Measurements from ENCODE around the gene ZNF541. TPM values are rescaled to one million over a fixed set of nuclear protein-coding genes. Genes with fewer than 3 reads are reported as not detected.

ZNF541 gene
- total and polyA plus RNA-seq, 12 donors = 0.18 to 14.5 (median 4.9) TPM

- H3K27me3 ChIP-seq = peaks cover 4% of the 10 kb centered on the region
- peaks cover 0 to 8% of the 10 kb centered on the region in 2 donors for H3K4me1 ChIP-seq (replicated peaks in 1 of 2)
- DNase-seq = no peak
- peak overlapping the region in 1 of 5 donors; percentile 5 for H3K27ac ChIP-seq
- no peaks in the 10 kb centered on the region for H3K36me3 ChIP-seq (replicated peaks in 1 of 2)
- WGBS, 4 donors = 59 to 75% (median 62%) methylated on average over 12 of the region's 12 CpGs
- H3K9me3 ChIP-seq (replicated peaks in 1 of 3) = no peaks in the 10 kb centered on the region
- H3K4me3 ChIP-seq = no peak overlapping the region
- TF ChIP-seq CTCF (IDR thresholded peaks at IDR 0.05) (no peak), POLR2A (IDR thresholded peaks at IDR 0.05) (no peak)
- intact Hi-C loops (cut with DNase I) = loop anchor here in 1 of 2 donors (10.0 kb wide), 1 partner anchor 165 kb away; no protein-coding TSS in a partner anchor
Measured at GRCh38 chr19:47539747-47540311, 33.1 kb downstream of the ZNF541 start.

GRCh38 chr19:47538812-47539211 is 34.1 kb downstream of the ZNF541 start:
- Histone ChIP-seq H3K27me3 (no peaks in the 10 kb centered on the region), H3K36me3 (replicated peaks in 1 of 2) (no peaks in the 10 kb centered on the region), H3K9me3 (replicated peaks in 1 of 3) (no peaks in the 10 kb centered on the region), H3K4me3 (no peak overlapping the region), H3K4me1 (replicated peaks in 1 of 2) (peaks cover 0 to 8% of the 10 kb centered on the region in 2 donors), H3K27ac (no peak overlapping the region)
- intact Hi-C loops (cut with DNase I) = loop anchor here in 1 of 2 donors (10.0 kb wide), 1 partner anchor 166 kb away; no protein-coding TSS in a partner anchor
- WGBS, 4 donors = 73 to 91% (median 80%) methylated on average over 5 of the region's 5 CpGs
- DNase-seq = no peak
- TF ChIP-seq CTCF (IDR thresholded peaks at IDR 0.05) = no peak
- TF ChIP-seq POLR2A (IDR thresholded peaks at IDR 0.05) = no peak

- no peaks in the 10 kb centered on the region for H3K9me3 ChIP-seq (replicated peaks in 1 of 3)
- H3K27me3 ChIP-seq = no peaks in the 10 kb centered on the region
- TF ChIP-seq CTCF (IDR thresholded peaks at IDR 0.05) = no peak
- TF ChIP-seq POLR2A (IDR thresholded peaks at IDR 0.05) = no peak
- H3K36me3 ChIP-seq (replicated peaks in 1 of 2) = no peaks in the 10 kb centered on the region
- no peak overlapping the region for H3K27ac ChIP-seq
- intact Hi-C loops (cut with DNase I) = loop anchor here in 1 of 2 donors (10.0 kb wide), 1 partner anchor 167 kb away; no protein-coding TSS in a partner anchor
- WGBS, 4 donors = 94 to 97% (median 95%) methylated on average over 4 of the region's 4 CpGs
- no peak overlapping the region for H3K4me3 ChIP-seq
- DNase-seq = no peak
- H3K4me1 ChIP-seq (replicated peaks in 1 of 2) = peaks cover 0 to 8% of the 10 kb centered on the region in 2 donors
Measured at GRCh38 chr19:47537493-47537892, 35.5 kb downstream of the ZNF541 start.

GRCh38 chr19:47534628-47535027 is 38.3 kb downstream of the ZNF541 start:
- Histone ChIP-seq H3K4me1 (replicated peaks in 1 of 2) (no peaks in the 10 kb centered on the region), H3K36me3 (replicated peaks in 1 of 2) (no peaks in the 10 kb centered on the region), H3K4me3 (no peak overlapping the region), H3K9me3 (replicated peaks in 1 of 3) (no peaks in the 10 kb centered on the region), H3K27me3 (no peaks in the 10 kb centered on the region), H3K27ac (no peak overlapping the region)
- intact Hi-C loops (cut with DNase I) = loop anchor here in 1 of 2 donors (10.0 kb wide), 1 partner anchor 170 kb away; no protein-coding TSS in a partner anchor
- DNase-seq = no peak
- WGBS, 4 donors = 63 to 84% (median 70%) methylated on average over 1 of the region's 1 CpG
- no peak for TF ChIP-seq CTCF (IDR thresholded peaks at IDR 0.05)
- TF ChIP-seq POLR2A (IDR thresholded peaks at IDR 0.05) = no peak
